HepG2 (cell line): ENCODE measurements around the gene DPH2. TPM values are rescaled to one million over a fixed set of nuclear protein-coding genes. Genes with fewer than 3 reads are reported as not detected.

Experiments used
- GTF2F1 ChIP-seq: fragments of 150-350 bp; IDR thresholded peaks from 2 replicates; pipeline ENCODE4 v1.6.1; 2014; ENCODE audit warnings: low read length
- HMG20A ChIP-seq: IDR thresholded peaks from 2 replicates; pipeline ENCODE4 v1.6.1; 2016; ENCODE audit warnings: borderline replicate concordance
- MTA1 ChIP-seq: sonication (generic); formaldehyde crosslinking; IDR thresholded peaks from 2 replicates; pipeline ENCODE4 v1.4.0; 2020; ENCODE audit warnings: missing genetic modification reagents, mild to moderate bottlenecking, borderline replicate concordance
- TCF12 ChIP-seq, 2 experiments: fragments of 450-650 bp in 1 of 2; sonication (generic) in 1 of 2; formaldehyde crosslinking in 1 of 2; IDR thresholded peaks; 2 replicates each; pipeline versions ENCODE4 v1.6.1 to v1.8.0; 2017 to 2022; ENCODE audit warnings: antibody characterized with exemption in 1 of 2, mild to moderate bottlenecking in 1 of 2, missing genetic modification reagents in 1 of 2, moderate library complexity in 1 of 2
- ZBTB14 ChIP-seq: sonication (generic); formaldehyde crosslinking; IDR thresholded peaks from 2 replicates; pipeline ENCODE4 v1.4.0; 2020; ENCODE audit warnings: missing genetic modification reagents
- ZBTB40 ChIP-seq, 2 experiments: fragments of 450-650 bp in 1 of 2; sonication (generic) in 1 of 2; formaldehyde crosslinking in 1 of 2; IDR thresholded peaks; 2 replicates each; pipeline versions ENCODE4 v1.6.1 to v1.8.0; 2016 to 2022; ENCODE audit warnings: antibody characterized with exemption in 1 of 2, mild to moderate bottlenecking in 1 of 2, missing genetic modification reagents in 1 of 2
- ZBTB44 ChIP-seq: sonication (generic); formaldehyde crosslinking; IDR thresholded peaks from 2 replicates; pipeline ENCODE4 v1.4.0; 2020; ENCODE audit warnings: missing genetic modification reagents
- ZNF10 ChIP-seq: sonication (generic); formaldehyde crosslinking; IDR thresholded peaks from 2 replicates; pipeline ENCODE4 v1.4.0; 2020; ENCODE audit warnings: mild to moderate bottlenecking, low read depth, missing genetic modification reagents, borderline replicate concordance
- ZNF460 ChIP-seq: sonication (generic); formaldehyde crosslinking; IDR thresholded peaks from 2 replicates; pipeline ENCODE4 v1.5.1; 2020; ENCODE audit warnings: missing genetic modification reagents, mild to moderate bottlenecking, borderline replicate concordance
- ZNF576 ChIP-seq: sonication (generic); formaldehyde crosslinking; IDR thresholded peaks from 2 replicates; pipeline ENCODE4 v1.4.0; 2020; ENCODE audit warnings: mild to moderate bottlenecking, missing genetic modification reagents
- ZNF674 ChIP-seq: sonication (generic); formaldehyde crosslinking; IDR thresholded peaks from 2 replicates; pipeline ENCODE4 v1.5.0; 2020; ENCODE audit warnings: low read depth, mild to moderate bottlenecking, missing genetic modification reagents
- polyA plus RNA-seq, 8 experiments: library from polyadenylated mRNA; depleted of rRNA in 3 of 8; stranded (reverse) in 7 of 8; unstranded in 1 of 8; fragments of >200 nt; fragmentation: Illumina TruSeq in 4 of 8; extraction: Trizol in 4 of 8; gene quantifications; 2 replicates each; pipeline versions ENCODE4 v1.2.1 to v1.2.3, GENCODE V29; 2011 to 2016; ENCODE audit warnings: low read depth in 4 of 8, missing spikeins in 1 of 8, mixed read lengths in 1 of 8; ENCODE audit not compliant: insufficient read depth in 1 of 8
- total RNA-seq, 5 experiments: library from RNA; depleted of rRNA; stranded (reverse); fragments of >200 nt; fragmentation: Illumina TruSeq; extraction: Trizol; gene quantifications; 2 replicates each; pipeline ENCODE4 v1.2.3, GENCODE V29; 2016; ENCODE audit warnings: low read depth in 1 of 5

The DPH2 gene
- total and polyA plus RNA-seq, 2 of the 13 experiments (the other 11 are each of a cell fraction or from before 2014, with no cell fraction given) = 32.2 to 38.3 TPM

GRCh38 chr1:43945674-43946235 is 24.1 kb upstream of the DPH2 start (continued):
- TF ChIP-seq TCF12 (IDR thresholded peaks at IDR 0.05) = no peak
- TF ChIP-seq TCF12 (CRISPR knock-in tag; IDR thresholded peaks at IDR 0.05) = 0 out of 2 replicates have a peak, but pooled peaks have one; percentile 2
- TF ChIP-seq ZBTB40 (IDR thresholded peaks at IDR 0.05) = peak; percentile 42; the same call in 1 of the 2 replicates
- TF ChIP-seq ZBTB40 (CRISPR knock-in tag; IDR thresholded peaks at IDR 0.05) = no peak
- TF ChIP-seq ZNF10 (CRISPR knock-in tag) = no peak
- TF ChIP-seq ZNF576 = no peak
- TF ChIP-seq MTA1 (CRISPR knock-in tag) = no peak
- no peak for TF ChIP-seq GTF2F1
- TF ChIP-seq ZNF460 (CRISPR knock-in tag) = no peak
- TF ChIP-seq ZBTB14 (CRISPR knock-in tag) = no peak
- TF ChIP-seq HMG20A = no peak
- TF ChIP-seq ZNF674 (CRISPR knock-in tag) = no peak
- TF ChIP-seq ZBTB44 (CRISPR knock-in tag) = no peak
